Cardiac fibroblast (primary cell): Measurements from ENCODE around the gene PRTFDC1.

Experiments
- DNase-seq, 2 donors: peaks; one replicate each; pipeline versions ENCODE4 v3.0.0 to v3.0.0-alpha.2; 2010; ENCODE audit warnings: low read depth in 2 of 2
- H3K4me3 ChIP-seq, 2 donors: replicated peaks in 1 of 2; 1 replicate in 1 of 2; 2 replicates in 1 of 2; pipeline ENCODE4 v1.5.1; 2011; ENCODE audit warnings: low read depth in 2 of 2, low read length in 2 of 2, mild to moderate bottlenecking in 2 of 2, moderate library complexity in 1 of 2
- CTCF ChIP-seq: IDR thresholded peaks from one replicate; pipeline ENCODE4 v1.5.1; 2011; ENCODE audit warnings: low read depth, mild to moderate bottlenecking, low read length, inconsistent platforms

Gene PRTFDC1

GRCh38 chr10:24871011-24871935, 81.1 kb downstream of the PRTFDC1 start:
- peak in 1 of 2 donors; percentile 46 for DNase-seq
- no peak for TF ChIP-seq CTCF
- H3K4me3 ChIP-seq, result no peak overlapping the region

- H3K4me3 ChIP-seq, result no peak overlapping the region
- no peak for TF ChIP-seq CTCF
- DNase-seq, result peak; percentile 61 to 90
Observed at GRCh38 chr10:24869354-24870015, 82.9 kb downstream of the PRTFDC1 start.

GRCh38 chr10:24866604-24867583, 85.5 kb downstream of the PRTFDC1 start:
- DNase-seq, result peak; percentile 66 to 89
- no peak for TF ChIP-seq CTCF
- no peak overlapping the region for H3K4me3 ChIP-seq

GRCh38 chr10:24865783-24866182, 86.6 kb downstream of the PRTFDC1 start:
- no peak for DNase-seq
- H3K4me3 ChIP-seq, result no peak overlapping the region
- no peak for TF ChIP-seq CTCF

GRCh38 chr10:24862589-24862988, 89.8 kb downstream of the PRTFDC1 start:
- no peak for TF ChIP-seq CTCF
- peak in 1 of 2 donors; percentile 22 for DNase-seq
- H3K4me3 ChIP-seq, result no peak overlapping the region
